Activated T-helper 1 cell treated with anti-CD3 and anti-CD28 coated beads, Interleukin-12 subunit alpha, Interleukin-12 subunit beta, Interleukin-2, Interleukin-4 antibody, amounts not matched to agents 30 ng/mL and 10 ng/mL and 1 ng/mL, durations not matched to agents 14 hours and 24 hours and 36 hours (primary cell): ENCODE measurements around the gene CDKN2B. TPM values are rescaled to one million over a fixed set of nuclear protein-coding genes. Genes with fewer than 3 reads are reported as not detected.

Source experiments
- total RNA-seq: library from RNA; stranded (reverse); gene quantifications from 2 replicates; pipeline ENCODE4 v1.2.3, GENCODE V29; 2022

The CDKN2B gene
- total RNA-seq, 1 donor from 2014 or later, result 0.73 TPM

Other genes starting within 250 kb of the CDKN2B start
- gene MTAP, start 206.7 kb downstream of the CDKN2B start, total RNA-seq, result 55.5 and 62.2 TPM in 2 replicates
- 5.0 and 5.4 TPM in 2 replicates for gene CDKN2A, start 14.9 kb downstream of the CDKN2B start, total RNA-seq
- gene CDKN2B-AS1, start 14.5 kb downstream of the CDKN2B start, total RNA-seq, result 1.2 and 1.4 TPM in 2 replicates